ENCODE data around the gene ANAPC4.

The ANAPC4 gene

GRCh38 chr4:25377572-25378436 lies 741 bp downstream of the ANAPC4 start:
- DNase-seq (ENCODE audit: low read depth), result no peak

GRCh38 chr4:25378437-25378743 lies 1.3 kb downstream of the ANAPC4 start:
- no peak for DNase-seq (ENCODE audit: low read depth)

GRCh38 chr4:25379591-25379990 lies 2.5 kb downstream of the ANAPC4 start:
- no peak for DNase-seq (ENCODE audit: low read depth)

GRCh38 chr4:25383647-25384046 lies 6.6 kb downstream of the ANAPC4 start:
- DNase-seq (ENCODE audit: low read depth), result no peak

GRCh38 chr4:25386926-25387325 lies 9.9 kb downstream of the ANAPC4 start:
- DNase-seq (ENCODE audit: low read depth), result no peak

GRCh38 chr4:25397305-25397704 lies 20.2 kb downstream of the ANAPC4 start:
- DNase-seq (ENCODE audit: low read depth), result no peak

GRCh38 chr4:25399510-25399909 lies 22.4 kb downstream of the ANAPC4 start:
- DNase-seq (ENCODE audit: low read depth), result no peak

- no peak for DNase-seq (ENCODE audit: low read depth)
These were observed 24.0 kb downstream of the ANAPC4 start for GRCh38 chr4:25401066-25401465.

- no peak for DNase-seq (ENCODE audit: low read depth)
These were observed 25.5 kb downstream of the ANAPC4 start for GRCh38 chr4:25402521-25402920.

GRCh38 chr4:25403699-25404098 lies 26.6 kb downstream of the ANAPC4 start:
- DNase-seq (ENCODE audit: low read depth), result no peak

GRCh38 chr4:25405453-25405852 lies 28.4 kb downstream of the ANAPC4 start:
- DNase-seq (ENCODE audit: low read depth), result no peak

GRCh38 chr4:25406081-25406692 lies 29.1 kb downstream of the ANAPC4 start:
- no peak for DNase-seq (ENCODE audit: low read depth)

- no peak for DNase-seq (ENCODE audit: low read depth)
These were observed 33.9 kb downstream of the ANAPC4 start for GRCh38 chr4:25410820-25411529.

GRCh38 chr4:25413261-25413660 lies 36.2 kb downstream of the ANAPC4 start:
- no peak for DNase-seq (ENCODE audit: low read depth)

- DNase-seq (ENCODE audit: low read depth), result no peak
These were observed 40.0 kb downstream of the ANAPC4 start for GRCh38 chr4:25417014-25417413.

GRCh38 chr4:25420931-25421330 lies 43.9 kb downstream of the ANAPC4 start:
- DNase-seq (ENCODE audit: low read depth), result no peak

- DNase-seq (ENCODE audit: low read depth), result no peak
These were observed 44.9 kb downstream of the ANAPC4 start for GRCh38 chr4:25421816-25422525.

- no peak for DNase-seq (ENCODE audit: low read depth)
These were observed 46.5 kb downstream of the ANAPC4 start for GRCh38 chr4:25423548-25423947.

- no peak for DNase-seq (ENCODE audit: low read depth)
These were observed 47.6 kb downstream of the ANAPC4 start for GRCh38 chr4:25424539-25425228.

GRCh38 chr4:25425361-25425760 lies 48.3 kb downstream of the ANAPC4 start:
- no peak for DNase-seq (ENCODE audit: low read depth)

GRCh38 chr4:25427871-25428270 lies 50.8 kb downstream of the ANAPC4 start:
- no peak for DNase-seq (ENCODE audit: low read depth)

- no peak for DNase-seq (ENCODE audit: low read depth)
These were observed 53.6 kb downstream of the ANAPC4 start for GRCh38 chr4:25430630-25431029.

Measured in stimulated activated CD8-positive, alpha-beta memory T cell treated with anti-CD3 and anti-CD28 coated beads, Interleukin-12 subunit alpha, Interleukin-12 subunit beta, amount 100 ng/mL, for 4 hours (primary cell).